ENCODE data around the gene TCTN2. TPM values are rescaled to one million over a fixed set of nuclear protein-coding genes. Genes with fewer than 3 reads are reported as not detected.

TCTN2 gene
- total and polyA plus RNA-seq, 9 of the 15 experiments (the other 6 are each of a cell fraction or from before 2014, with no cell fraction given), result 0.58 to 5.5 (median 3.6) TPM

GRCh38 chr12:123743002-123743401, 72.1 kb downstream of the TCTN2 start:
- no peaks in the 10 kb centered on the region for H3K27me3 ChIP-seq (ENCODE audit: control insufficient read depth in 2 of 2, insufficient read depth in 2 of 2, low read length in 2 of 2)
- peak in 2 of 4 experiments; percentile 28 to 42 for DNase-seq (ENCODE audit: extremely low read depth in 1 of 4, low spot score in 3 of 4)
- H3K9me3 ChIP-seq (replicated peaks; ENCODE audit: control insufficient read depth, insufficient read depth, low read depth, low read length), result no peaks in the 10 kb centered on the region
- 30% methylated on average over 10 of the region's 10 CpGs for WGBS (ENCODE audit: insufficient coverage, low coverage, missing lambda C conversion rate)
- no peaks in the 10 kb centered on the region for H4K20me1 ChIP-seq (replicated peaks; ENCODE audit: control insufficient read depth, insufficient read depth, low read length)
- H3K9ac ChIP-seq (ENCODE audit: insufficient read depth in 1 of 2, low read depth in 2 of 2, low read length in 2 of 2), result peak overlapping the region in 1 of 2 experiments; percentile 87; a peak in 2 of 4 replicates
- CTCF ChIA-PET (ENCODE audit: low intra/inter-chr PET ratio), result no interaction called here
- no peaks in the 10 kb centered on the region for H3K9me1 ChIP-seq (ENCODE audit: control insufficient read depth, insufficient read depth, low read length)
- H3K4me2 ChIP-seq (ENCODE audit: insufficient read depth, low read length), result no peak overlapping the region; the same call in 1 of the 2 replicates
- intact Hi-C loops (cut with micrococcal nuclease) (no loop called here), in situ Hi-C loops (cut with MboI) (no loop called here)
- H3K36me3 ChIP-seq (ENCODE audit: control insufficient read depth, insufficient read depth, low read length), result peaks cover 87% of the 10 kb centered on the region
- no TSS peak for BruUV-seq (replicated peaks)
- FAIRE-seq, result no peak
- ATAC-seq, result peak; percentile 59
- peak overlapping the region; percentile 73; the same call in 2 of the 3 replicates for H3K27ac ChIP-seq (ENCODE audit: extremely low read depth, low read depth, low read length)
- H3K4me3 ChIP-seq, result no peak overlapping the region
- no peaks in the 10 kb centered on the region for H3K79me2 ChIP-seq (ENCODE audit: control insufficient read depth, insufficient read depth, low read length)
- POLR2A ChIA-PET, result no interaction called here
- peaks cover 0 to 17% of the 10 kb centered on the region in 2 experiments; a peak in 4 of 5 replicates for H3K4me1 ChIP-seq (replicated peaks in 1 of 2; ENCODE audit: control insufficient read depth in 2 of 2, insufficient read depth in 2 of 2, low read length in 2 of 2)
- H2AFZ ChIP-seq (ENCODE audit: low read depth, low read length), result 0 out of 2 replicates have a peak overlapping the region, but pooled peaks have one; percentile 62
- no peak for TF ChIP-seq ZKSCAN8 (CRISPR knock-in tag; IDR thresholded peaks at IDR 0.05)
- no peak for TF ChIP-seq NCOA2 (IDR thresholded peaks at IDR 0.05; ENCODE audit: partially characterized antibody in 2 of 2)
- TF ChIP-seq IRF9 (tag; IDR thresholded peaks at IDR 0.05), result no peak
- TF ChIP-seq SOX6 (IDR thresholded peaks at IDR 0.05), result no peak
- TF ChIP-seq TSC22D4 (tag; IDR thresholded peaks at IDR 0.05), result no peak
- TF ChIP-seq STAT6 (CRISPR knock-in tag; IDR thresholded peaks at IDR 0.05), result no peak
- no peak for TF ChIP-seq TOE1 (IDR thresholded peaks at IDR 0.05; ENCODE audit: borderline replicate concordance)
- TF ChIP-seq TOE1 (CRISPR knock-in tag; IDR thresholded peaks at IDR 0.05; ENCODE audit: borderline replicate concordance, low read depth), result no peak
- 0 out of 2 replicates have a peak, but pooled peaks have one; percentile 23 for TF ChIP-seq SMARCE1 (IDR thresholded peaks at IDR 0.05)
- no peak for TF ChIP-seq FOXA3 (CRISPR knock-in tag; conservative IDR thresholded peaks at IDR 0.05 in 1 of 2, IDR thresholded peaks at IDR 0.05 in 1 of 2)
- TF ChIP-seq ZNF766 (CRISPR knock-in tag; conservative IDR thresholded peaks at IDR 0.05), result peak; percentile 83
- TF ChIP-seq ZSCAN29 (IDR thresholded peaks at IDR 0.05), result no peak
- TF ChIP-seq HDAC6 (IDR thresholded peaks at IDR 0.05; ENCODE audit: low read depth, low read length), result no peak
- no peak; a peak in 1 of 4 replicates for TF ChIP-seq MAZ (CRISPR knock-in tag; conservative IDR thresholded peaks at IDR 0.05 in 1 of 2, IDR thresholded peaks at IDR 0.05 in 1 of 2)
- TF ChIP-seq ZNF696 (CRISPR knock-in tag; conservative IDR thresholded peaks at IDR 0.05), result no peak
- no peak for TF ChIP-seq IRF1 (CRISPR knock-in tag; IDR thresholded peaks at IDR 0.05; ENCODE audit: borderline replicate concordance)
- no peak for TF ChIP-seq ATF7 (IDR thresholded peaks at IDR 0.05)
- TF ChIP-seq MEF2D (tag; conservative IDR thresholded peaks at IDR 0.05; ENCODE audit: low read depth), result no peak; the same call in 1 of the 2 replicates
- TF ChIP-seq NR4A1 (CRISPR knock-in tag; IDR thresholded peaks at IDR 0.05), result no peak
- no peak for TF ChIP-seq NR4A1 (tag; IDR thresholded peaks at IDR 0.05)
- no peak for TF ChIP-seq CC2D1A (IDR thresholded peaks at IDR 0.05)

Measured in K562 (cell line).